Middle frontal gyrus (tissue), 1 donor: Measurements from ENCODE around the gene PRPF18.

ENCODE experiments used
- DNase-seq: peaks from one replicate; pipeline ENCODE4 v3.0.0-alpha.2; 2015; ENCODE audit warnings: low spot score; ENCODE audit errors: extremely low spot score

Gene PRPF18

GRCh38 chr10:13668126-13668525, 81.4 kb downstream of the PRPF18 start:
- DNase-seq = no peak

GRCh38 chr10:13669182-13669855, 82.6 kb downstream of the PRPF18 start:
- no peak for DNase-seq

GRCh38 chr10:13669901-13670300, 83.1 kb downstream of the PRPF18 start:
- DNase-seq = no peak

GRCh38 chr10:13670311-13670710, 83.5 kb downstream of the PRPF18 start:
- DNase-seq = no peak

- no peak for DNase-seq
Observed at GRCh38 chr10:13671904-13672303, 85.1 kb downstream of the PRPF18 start.

GRCh38 chr10:13672548-13672947, 85.8 kb downstream of the PRPF18 start:
- no peak for DNase-seq

GRCh38 chr10:13673156-13673555, 86.4 kb downstream of the PRPF18 start:
- DNase-seq = no peak

- no peak for DNase-seq
Observed at GRCh38 chr10:13674645-13675588, 88.2 kb downstream of the PRPF18 start.

- DNase-seq = no peak
Observed at GRCh38 chr10:13678101-13678843, 91.5 kb downstream of the PRPF18 start.
